ENCODE data around the gene HUS1.

GRCh38 chr7:47956220-47956619 is 23.2 kb downstream of the HUS1 start:
- TF ChIP-seq, protein P1, sequence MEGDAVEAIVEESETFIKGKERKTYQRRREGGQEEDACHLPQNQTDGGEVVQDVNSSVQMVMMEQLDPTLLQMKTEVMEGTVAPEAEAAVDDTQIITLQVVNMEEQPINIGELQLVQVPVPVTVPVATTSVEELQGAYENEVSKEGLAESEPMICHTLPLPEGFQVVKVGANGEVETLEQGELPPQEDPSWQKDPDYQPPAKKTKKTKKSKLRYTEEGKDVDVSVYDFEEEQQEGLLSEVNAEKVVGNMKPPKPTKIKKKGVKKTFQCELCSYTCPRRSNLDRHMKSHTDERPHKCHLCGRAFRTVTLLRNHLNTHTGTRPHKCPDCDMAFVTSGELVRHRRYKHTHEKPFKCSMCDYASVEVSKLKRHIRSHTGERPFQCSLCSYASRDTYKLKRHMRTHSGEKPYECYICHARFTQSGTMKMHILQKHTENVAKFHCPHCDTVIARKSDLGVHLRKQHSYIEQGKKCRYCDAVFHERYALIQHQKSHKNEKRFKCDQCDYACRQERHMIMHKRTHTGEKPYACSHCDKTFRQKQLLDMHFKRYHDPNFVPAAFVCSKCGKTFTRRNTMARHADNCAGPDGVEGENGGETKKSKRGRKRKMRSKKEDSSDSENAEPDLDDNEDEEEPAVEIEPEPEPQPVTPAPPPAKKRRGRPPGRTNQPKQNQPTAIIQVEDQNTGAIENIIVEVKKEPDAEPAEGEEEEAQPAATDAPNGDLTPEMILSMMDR (IDR thresholded peaks at IDR 0.05 in 4 of 5, conservative IDR thresholded peaks at IDR 0.05 in 1 of 5) = no peak
- no peak for TF ChIP-seq POLR2A (IDR thresholded peaks at IDR 0.05)
